GM18870 (cell line): ENCODE results near the gene HEMGN.

Source experiments
- ATAC-seq: cut with Tn5 transposase; IDR thresholded peaks from one replicate; pipeline ENCODE4 v1.9.1; 2021; ENCODE audit warnings: moderate library complexity; ENCODE audit not compliant: unreplicated experiment

The HEMGN gene

GRCh38 chr9:97903177-97903576 lies 34.8 kb downstream of the HEMGN start:
- no peak for ATAC-seq

- ATAC-seq: no peak
Measured at GRCh38 chr9:97900738-97901565, 37.0 kb downstream of the HEMGN start.

DNA sequence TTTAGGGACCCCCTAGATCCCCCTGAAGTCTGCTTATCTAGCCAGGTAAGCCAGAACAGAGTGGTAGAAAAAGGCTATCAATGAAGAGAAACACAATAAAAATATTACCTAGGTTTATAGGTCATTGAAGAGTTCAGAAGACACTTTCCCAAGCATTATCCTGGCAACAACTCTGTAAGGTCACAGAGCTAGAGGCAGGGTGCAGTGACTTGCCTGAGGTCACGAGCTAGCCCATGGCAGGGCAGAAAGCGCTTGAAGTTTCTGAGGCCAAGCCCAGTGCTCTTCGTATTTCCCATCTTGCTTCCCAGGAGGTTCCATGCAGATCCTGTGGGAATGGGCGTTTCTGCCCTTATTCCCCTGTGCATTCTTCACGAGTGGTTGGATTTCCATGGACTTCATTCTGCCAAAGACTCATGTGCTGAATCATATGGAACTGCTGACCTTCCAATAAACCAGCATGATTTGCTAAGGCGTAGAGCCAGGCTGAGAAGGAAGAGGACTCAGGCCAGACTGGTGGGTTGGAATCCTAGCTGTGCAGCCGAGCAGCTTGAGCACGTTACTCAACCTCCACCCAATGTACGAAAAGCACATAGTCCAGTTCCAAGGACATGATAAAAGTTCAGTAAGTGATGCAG lies 37.8 kb downstream of the HEMGN start:
- no peak for ATAC-seq

DNA sequence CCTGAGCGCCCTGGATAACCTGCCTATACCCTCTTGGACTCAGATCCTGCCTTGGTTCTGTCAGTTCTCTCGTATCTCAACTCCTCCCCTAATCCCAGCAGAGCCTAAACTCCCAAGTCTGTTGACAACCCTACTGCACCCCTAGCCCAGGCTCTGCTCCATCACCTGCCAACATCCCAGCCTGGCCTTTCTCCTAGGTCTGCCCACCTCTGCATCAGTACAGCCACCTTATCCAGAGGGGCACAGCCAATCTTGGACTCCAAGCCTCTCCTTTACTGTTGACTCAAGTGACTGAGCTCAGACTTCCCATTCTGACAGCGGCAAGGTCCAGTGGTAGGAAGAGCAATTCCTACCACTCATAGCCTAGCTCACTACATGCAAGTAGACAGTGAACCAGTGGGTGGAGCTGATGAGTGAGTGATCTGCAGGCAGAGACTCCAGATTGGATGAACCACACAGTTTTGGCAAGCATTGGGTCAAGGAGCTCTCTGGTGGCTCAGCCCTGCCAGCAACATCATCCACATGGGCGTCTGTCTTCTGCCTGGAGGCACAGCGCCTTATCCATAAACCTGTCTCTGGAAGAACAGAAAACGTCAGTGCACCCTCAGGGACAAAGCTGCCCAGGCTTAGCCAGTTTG lies 42.2 kb downstream of the HEMGN start:
- ATAC-seq: no peak

DNA sequence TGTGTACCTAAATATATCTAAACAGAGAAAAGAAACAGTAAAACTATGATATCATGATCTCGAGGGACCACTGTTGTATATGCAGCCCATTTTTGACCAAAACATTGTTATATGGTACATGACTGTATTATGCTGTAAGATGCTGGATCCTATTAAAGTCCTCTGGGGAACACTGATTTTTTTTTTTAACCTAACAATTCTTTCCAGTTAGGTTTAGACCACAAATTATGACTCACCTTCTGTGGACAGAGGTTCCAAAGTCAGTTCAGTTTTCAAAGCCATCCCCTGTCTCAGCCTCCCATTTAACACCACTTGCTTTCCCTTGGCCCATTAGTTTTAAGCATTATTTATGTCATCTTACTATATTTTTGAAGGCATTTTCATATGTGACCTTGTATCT lies 42.8 kb downstream of the HEMGN start:
- no peak for ATAC-seq

DNA sequence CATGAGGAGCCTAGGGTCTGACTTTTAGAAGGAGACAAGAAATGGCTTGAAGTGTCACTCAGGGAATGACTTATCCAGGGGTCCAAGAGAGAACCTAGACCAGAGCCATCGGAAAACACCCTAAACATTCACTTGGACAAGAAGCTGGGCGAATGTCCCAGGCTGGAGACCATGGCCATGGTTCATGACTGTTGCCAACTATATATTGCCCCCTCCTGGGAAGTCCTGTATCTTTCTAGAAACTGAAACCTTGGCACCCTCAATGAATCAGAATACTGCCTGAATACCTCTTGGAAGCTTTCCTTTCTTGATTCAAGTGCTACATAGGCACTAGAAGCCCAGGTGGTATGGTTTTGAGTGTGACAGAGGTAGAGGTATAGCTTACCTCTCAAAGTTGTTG lies 45.6 kb downstream of the HEMGN start:
- ATAC-seq: no peak

DNA sequence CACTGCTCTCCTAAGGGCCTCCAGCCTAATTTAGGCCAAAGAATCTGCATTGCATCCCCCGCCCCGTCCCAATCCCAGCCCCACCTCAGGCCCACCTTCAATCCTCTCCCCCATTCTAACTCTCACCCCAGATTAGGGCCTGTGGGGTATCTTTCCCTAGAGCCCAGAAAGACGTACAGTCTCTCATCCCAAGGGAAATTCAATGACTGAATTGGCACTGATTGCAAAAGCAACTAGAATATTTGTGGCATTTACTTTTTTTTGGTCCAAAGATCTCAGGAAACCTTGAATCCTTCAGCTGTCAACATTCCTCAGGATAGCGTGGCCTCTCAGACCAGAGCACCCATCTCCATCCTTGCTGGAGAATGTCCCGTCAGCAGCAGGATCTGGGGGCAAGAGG lies 46.2 kb downstream of the HEMGN start:
- no peak for ATAC-seq

- no peak for ATAC-seq
Measured at GRCh38 chr9:97889941-97890887, 47.8 kb downstream of the HEMGN start.

GRCh38 chr9:97880336-97880735 lies 57.6 kb downstream of the HEMGN start:
- no peak for ATAC-seq
